Heart left ventricle (tissue), 13 donors: ENCODE measurements around the gene TMEM43.

Experiments used
- POLR2A ChIP-seq, 2 donors: fragments of 450-650 bp; IDR thresholded peaks; one replicate each; pipeline ENCODE4 v1.6.1; 2017; ENCODE audit warnings: antibody characterized with exemption in 2 of 2, mild to moderate bottlenecking in 2 of 2, moderate library complexity in 2 of 2
- TF ChIP-seq, protein P1 (sequence below), 12 donors: fragments of 200-600 bp; sonication (generic) in 4 of 12; IDR thresholded peaks; one replicate each; pipeline versions ENCODE4 v1.5.0 to v1.8.0; 2018 to 2022; ENCODE audit warnings: antibody characterized with exemption in 12 of 12, mild to moderate bottlenecking in 5 of 12
- donor health status: ischemic (EF 13 %, LVEDD 7.1; RV severe dilation, severe dysfunction).
- donor health status: DM: no; HTN: yes; CAD: no.
- donor health status: DM: no; HTN: no; CAD: no.
- donor health status: ischemic (EF 25% LVEDD 6.9; RV normal size, moderate dysfunction).
- donor health status: ischemic (EF 25% LVEDD 5.7; RV mildly dilated, moderate dysfunction).
- donor health status: ischemic (EF 35%, LVEDD 5.7; RV mildly dilated, moderate dysfunction).
- donor health status: nonischemic (EF 11% LVEDD 7.7; RV severe dilation, severe dysfunction).
- donor health status: DM: yes; HTN: yes; CAD: no.
- donor health status: PGD.
- donor health status: ischemic (EF 29% LVEDD 5.4; RV normal size, mild dysfunction).
- donor health status: nonischemic (EF 23%, LVEDD 6.1; RV moderate dilation, normal function).

- TF ChIP-seq, protein P1, sequence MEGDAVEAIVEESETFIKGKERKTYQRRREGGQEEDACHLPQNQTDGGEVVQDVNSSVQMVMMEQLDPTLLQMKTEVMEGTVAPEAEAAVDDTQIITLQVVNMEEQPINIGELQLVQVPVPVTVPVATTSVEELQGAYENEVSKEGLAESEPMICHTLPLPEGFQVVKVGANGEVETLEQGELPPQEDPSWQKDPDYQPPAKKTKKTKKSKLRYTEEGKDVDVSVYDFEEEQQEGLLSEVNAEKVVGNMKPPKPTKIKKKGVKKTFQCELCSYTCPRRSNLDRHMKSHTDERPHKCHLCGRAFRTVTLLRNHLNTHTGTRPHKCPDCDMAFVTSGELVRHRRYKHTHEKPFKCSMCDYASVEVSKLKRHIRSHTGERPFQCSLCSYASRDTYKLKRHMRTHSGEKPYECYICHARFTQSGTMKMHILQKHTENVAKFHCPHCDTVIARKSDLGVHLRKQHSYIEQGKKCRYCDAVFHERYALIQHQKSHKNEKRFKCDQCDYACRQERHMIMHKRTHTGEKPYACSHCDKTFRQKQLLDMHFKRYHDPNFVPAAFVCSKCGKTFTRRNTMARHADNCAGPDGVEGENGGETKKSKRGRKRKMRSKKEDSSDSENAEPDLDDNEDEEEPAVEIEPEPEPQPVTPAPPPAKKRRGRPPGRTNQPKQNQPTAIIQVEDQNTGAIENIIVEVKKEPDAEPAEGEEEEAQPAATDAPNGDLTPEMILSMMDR (IDR thresholded peaks at IDR 0.05): no peak
- no peak for TF ChIP-seq POLR2A (IDR thresholded peaks at IDR 0.05)
Observed at GRCh38 chr3:14146381-14147065, 21.7 kb downstream of the TMEM43 start.
